CD4-positive, alpha-beta T cell treated with Interleukin-12 subunit alpha and Interleukin-12 subunit beta, for 1 hour (primary cell): ENCODE results near the gene GTF2F2.
"Not testable (repeated sequence)": the region's sequence is repeated elsewhere in the genome, so short reads cannot be mapped to it uniquely, and the experiment has no call there.

Source experiments
- DNase-seq: peaks from one replicate; pipeline ENCODE4 v3.0.0-alpha.2; 2020

GTF2F2 gene

GRCh38 chr13:45219123-45219891 lies 99.0 kb downstream of the GTF2F2 start:
- no peak for DNase-seq

GRCh38 chr13:45219938-45220375 lies 99.6 kb downstream of the GTF2F2 start:
- no peak for DNase-seq

- DNase-seq, result no peak
These were observed 100.1 kb downstream of the GTF2F2 start for GRCh38 chr13:45220403-45220802.

- no peak for DNase-seq
These were observed 102.2 kb downstream of the GTF2F2 start for GRCh38 chr13:45222516-45222915.

- DNase-seq, result no peak
These were observed 102.6 kb downstream of the GTF2F2 start for GRCh38 chr13:45222919-45223318.

- no peak for DNase-seq
These were observed 103.9 kb downstream of the GTF2F2 start for GRCh38 chr13:45224176-45224575.

GRCh38 chr13:45225370-45225769 lies 105.1 kb downstream of the GTF2F2 start:
- no peak for DNase-seq

GRCh38 chr13:45226024-45226423 lies 105.7 kb downstream of the GTF2F2 start:
- DNase-seq, result no peak

GRCh38 chr13:45228002-45228401 lies 107.7 kb downstream of the GTF2F2 start:
- DNase-seq, result no peak

GRCh38 chr13:45229172-45229571 lies 108.9 kb downstream of the GTF2F2 start:
- DNase-seq, result no peak

- no peak for DNase-seq
These were observed 111.0 kb downstream of the GTF2F2 start for GRCh38 chr13:45231305-45231704.

GRCh38 chr13:45231722-45232121 lies 111.4 kb downstream of the GTF2F2 start:
- no peak for DNase-seq

GRCh38 chr13:45232591-45232990 lies 112.3 kb downstream of the GTF2F2 start:
- no peak for DNase-seq

GRCh38 chr13:45238945-45239795 lies 118.9 kb downstream of the GTF2F2 start:
- DNase-seq, result no peak

- DNase-seq, result no peak
These were observed 119.8 kb downstream of the GTF2F2 start for GRCh38 chr13:45240143-45240542.

- DNase-seq, result no peak
These were observed 121.8 kb downstream of the GTF2F2 start for GRCh38 chr13:45242070-45242469.

- no peak for DNase-seq
These were observed 122.2 kb downstream of the GTF2F2 start for GRCh38 chr13:45242524-45242923.

GRCh38 chr13:45243077-45243476 lies 122.8 kb downstream of the GTF2F2 start:
- DNase-seq, result no peak

- not testable (repeated sequence) for DNase-seq
These were observed 124.4 kb downstream of the GTF2F2 start for GRCh38 chr13:45244736-45245135.

GRCh38 chr13:45249662-45250061 lies 129.4 kb downstream of the GTF2F2 start:
- DNase-seq, result no peak

GRCh38 chr13:45254396-45254795 lies 134.1 kb downstream of the GTF2F2 start:
- DNase-seq, result no peak

- no peak for DNase-seq
These were observed 135.1 kb downstream of the GTF2F2 start for GRCh38 chr13:45255247-45255987.

- DNase-seq, result no peak
These were observed 135.9 kb downstream of the GTF2F2 start for GRCh38 chr13:45256254-45256653.
